Measurements from ENCODE around the gene DUS2.
"Not testable (repeated sequence)": the region's sequence is repeated elsewhere in the genome, so short reads cannot be mapped to it uniquely, and the experiment has no call there.

Gene DUS2

GRCh38 chr16:67998779-67999688 lies 24.1 kb upstream of the DUS2 start, which contains the start of gene DPEP2:
DPEP2 (minus strand) TSS chr16:67999484; CDS start chr16:67993212, 6,272 bp downstream.
- not testable (repeated sequence) for DNase-seq (ENCODE audit: low spot score)

- DNase-seq (ENCODE audit: low spot score) = no peak
Observed at GRCh38 chr16:67999985-68000384, 23.1 kb upstream of the DUS2 start.

DNA sequence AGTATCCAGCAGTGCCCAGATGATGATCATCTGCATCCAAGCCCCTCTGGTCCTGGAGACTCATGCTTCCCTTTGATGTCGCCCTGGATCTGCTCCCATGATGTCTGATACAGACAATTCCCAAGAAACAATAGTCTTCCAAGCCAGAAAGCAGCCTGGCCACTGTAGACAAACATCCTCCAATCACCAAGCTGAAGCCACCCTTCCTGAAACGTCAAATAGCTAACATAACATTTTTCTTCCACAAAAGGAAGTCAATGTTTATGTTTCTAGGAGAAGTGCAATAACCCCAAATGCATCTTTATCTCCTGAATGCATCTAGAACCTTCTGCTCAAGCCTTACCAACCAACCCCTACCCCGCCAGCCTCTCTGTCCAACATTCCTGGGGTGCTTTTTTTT lies 22.6 kb upstream of the DUS2 start:
- no peak for DNase-seq (ENCODE audit: low spot score)

- DNase-seq (ENCODE audit: low spot score) = no peak
Observed at GRCh38 chr16:68003031-68003430, 20.1 kb upstream of the DUS2 start.

DNA sequence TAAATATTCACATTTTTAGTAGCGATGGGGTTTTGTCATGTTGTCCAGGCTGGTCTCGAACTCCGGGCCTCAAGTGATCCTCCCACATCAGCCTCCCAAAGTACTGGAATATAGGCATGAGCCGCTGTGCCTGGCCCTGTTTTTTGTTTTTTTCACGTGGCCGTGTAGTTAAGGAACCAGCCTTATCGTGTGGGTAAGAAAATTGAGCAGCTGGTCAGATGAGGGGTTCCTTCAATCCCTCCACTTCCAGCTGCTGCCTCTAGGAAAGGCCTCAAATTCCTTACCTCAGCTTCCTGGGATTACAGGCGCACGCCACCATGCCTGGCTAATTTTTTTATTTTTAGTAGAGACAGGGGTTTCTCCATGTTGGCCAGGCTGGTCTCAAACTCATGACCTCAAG lies 17.9 kb upstream of the DUS2 start:
- no peak for DNase-seq (ENCODE audit: low spot score)

DNA sequence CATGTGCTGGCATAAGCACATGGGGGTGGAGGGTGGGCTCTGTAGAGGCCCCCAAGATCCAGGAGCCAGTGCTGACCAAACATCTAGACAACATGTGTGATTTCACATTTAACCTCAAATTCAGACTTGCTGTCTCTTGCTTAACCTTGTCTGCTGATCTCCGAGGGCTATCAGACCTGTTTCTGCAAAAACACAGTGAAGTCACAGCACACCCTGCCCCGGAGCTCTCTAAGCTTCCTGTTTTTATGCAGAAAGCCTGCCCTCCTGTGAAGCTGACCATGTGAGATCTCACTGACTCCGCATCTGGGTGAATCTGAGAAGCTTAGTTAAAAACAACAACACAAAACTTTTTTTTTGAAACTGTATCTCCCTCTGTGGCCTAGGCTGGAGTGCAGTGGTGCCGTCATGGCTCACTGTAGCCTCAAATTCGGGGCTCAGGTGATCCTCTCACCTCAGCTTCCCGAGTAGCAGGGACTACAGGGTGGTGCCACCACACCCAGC lies 17.2 kb upstream of the DUS2 start:
- DNase-seq (ENCODE audit: low spot score) = no peak

- no peak for DNase-seq (ENCODE audit: low spot score)
Observed at GRCh38 chr16:68009157-68009735, 13.8 kb upstream of the DUS2 start.

GRCh38 chr16:68009872-68010271 lies 13.2 kb upstream of the DUS2 start:
- DNase-seq (ENCODE audit: low spot score) = not testable (repeated sequence)

DNA sequence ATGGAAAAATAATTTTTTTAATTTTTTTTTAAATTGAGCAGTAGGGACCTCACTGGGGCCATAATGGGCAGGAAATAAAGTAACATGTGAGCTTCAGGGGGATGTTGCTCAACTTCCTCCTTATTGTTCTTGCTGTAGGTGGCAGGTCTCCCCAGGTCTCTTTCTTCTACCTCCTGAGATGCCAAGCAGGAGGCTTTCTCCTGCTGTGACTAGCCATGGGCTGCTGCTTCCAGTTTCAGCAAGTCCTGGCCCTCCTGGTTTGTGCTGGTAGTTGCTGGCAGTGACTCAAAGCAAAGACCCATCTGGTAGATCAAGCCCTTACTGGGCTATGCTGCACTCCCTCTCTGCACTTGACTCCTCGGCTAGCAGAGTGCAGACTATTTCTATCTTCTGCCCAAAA lies 9.6 kb upstream of the DUS2 start:
- no peak for DNase-seq (ENCODE audit: low spot score)

GRCh38 chr16:68015681-68016080 lies 7.4 kb upstream of the DUS2 start, which contains the start of gene DPEP2NB:
DPEP2NB (minus strand) TSS chr16:68015911; CDS start chr16:68015770, 141 bp downstream.
- no peak for DNase-seq (ENCODE audit: low spot score)

DNA sequence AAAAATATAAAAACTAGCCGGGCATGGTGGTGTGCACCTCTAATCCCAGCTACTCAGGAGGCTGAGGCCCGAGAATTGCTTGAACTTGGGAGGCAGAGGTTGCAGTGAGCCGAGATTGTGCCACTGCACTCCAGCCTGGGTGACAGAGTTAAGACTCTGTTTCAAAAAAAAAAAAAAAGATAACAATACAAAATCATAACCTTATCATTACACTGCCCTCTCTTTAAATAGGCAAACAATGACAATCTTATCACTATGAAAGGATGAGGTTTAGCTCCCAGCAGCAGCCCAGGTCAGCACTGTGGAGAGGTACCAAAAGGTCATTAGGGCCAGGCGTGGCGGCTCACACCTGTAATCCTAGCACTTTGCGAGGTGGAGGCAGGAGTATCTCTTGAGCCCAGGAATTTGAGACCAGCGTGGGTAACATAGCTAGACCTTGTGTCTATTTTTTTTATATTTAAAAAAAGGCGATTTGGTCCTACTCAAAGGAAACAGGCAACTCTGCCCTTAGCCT lies 3.9 kb upstream of the DUS2 start:
- no peak for DNase-seq (ENCODE audit: low spot score)

DNA sequence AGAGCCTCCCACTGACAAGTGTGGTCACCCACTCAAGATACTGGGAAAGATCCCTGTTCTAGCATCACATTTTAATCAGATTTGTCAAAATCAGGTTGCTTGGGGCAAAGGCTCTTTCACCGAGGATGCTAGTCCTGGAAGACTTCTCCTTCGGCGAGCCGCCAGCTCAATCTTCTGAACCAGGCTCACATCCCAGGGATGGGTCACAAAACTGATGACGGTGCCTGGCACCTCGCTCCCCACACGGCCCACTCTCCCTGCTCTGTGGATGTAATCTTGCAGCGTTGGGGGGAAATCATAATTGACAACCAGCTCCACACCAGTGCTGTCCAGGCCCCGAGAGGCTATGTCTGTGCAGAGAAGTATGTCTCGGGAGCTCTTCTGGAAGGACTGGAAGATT lies 1.6 kb upstream of the DUS2 start:
- no peak for DNase-seq (ENCODE audit: low spot score)

DNA sequence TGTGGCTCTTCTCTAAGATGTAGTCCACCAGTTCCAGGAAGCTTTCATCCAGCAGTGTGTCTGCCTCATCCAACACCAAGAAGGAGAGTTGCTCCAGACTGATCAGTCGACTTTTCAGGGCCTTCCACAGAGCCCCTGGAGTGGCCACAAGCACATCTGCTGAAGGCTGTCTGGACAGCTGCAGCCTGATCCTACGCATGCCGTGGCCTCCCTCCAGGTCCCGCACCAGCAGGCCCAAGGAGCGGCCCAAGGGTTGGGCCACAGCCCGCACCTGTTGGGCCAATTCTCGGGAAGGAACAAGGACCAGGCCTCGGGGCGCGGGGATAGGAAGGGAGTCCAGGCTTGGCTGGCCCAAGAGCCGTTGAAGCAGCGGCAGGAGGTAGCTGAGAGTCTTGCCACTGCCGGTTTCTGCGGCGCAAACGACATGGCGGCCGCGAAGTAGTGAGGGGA lies 781 bp upstream of the DUS2 start:
- no peak for DNase-seq (ENCODE audit: low spot score)

GRCh38 chr16:68028996-68029395 lies 5.9 kb downstream of the DUS2 start:
- DNase-seq (ENCODE audit: low spot score) = no peak

GRCh38 chr16:68030108-68030507 lies 7.0 kb downstream of the DUS2 start:
- not testable (repeated sequence) for DNase-seq (ENCODE audit: low spot score)

DNA sequence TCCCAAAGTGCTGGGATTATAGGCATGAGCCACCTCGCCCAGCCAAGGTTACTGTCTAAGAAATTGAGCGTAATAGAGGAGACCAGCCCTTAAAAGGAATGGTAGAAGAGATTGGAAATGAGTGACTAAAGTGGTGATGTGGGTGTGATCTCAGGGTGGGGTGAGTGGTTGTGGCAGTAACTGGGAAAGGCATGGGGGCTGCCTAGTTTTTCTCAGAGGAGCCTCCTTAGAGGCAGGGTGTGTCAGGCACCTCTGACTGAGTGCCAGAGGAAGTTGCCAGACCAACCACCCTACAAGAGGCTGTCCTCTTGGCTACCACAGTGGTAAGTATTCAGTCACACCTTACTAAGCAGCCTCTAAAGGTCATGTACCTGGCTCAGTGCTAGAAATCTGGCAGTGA lies 8.9 kb downstream of the DUS2 start:
- DNase-seq (ENCODE audit: low spot score) = no peak

GRCh38 chr16:68033101-68033500 lies 10.0 kb downstream of the DUS2 start:
- no peak for DNase-seq (ENCODE audit: low spot score)

DNA sequence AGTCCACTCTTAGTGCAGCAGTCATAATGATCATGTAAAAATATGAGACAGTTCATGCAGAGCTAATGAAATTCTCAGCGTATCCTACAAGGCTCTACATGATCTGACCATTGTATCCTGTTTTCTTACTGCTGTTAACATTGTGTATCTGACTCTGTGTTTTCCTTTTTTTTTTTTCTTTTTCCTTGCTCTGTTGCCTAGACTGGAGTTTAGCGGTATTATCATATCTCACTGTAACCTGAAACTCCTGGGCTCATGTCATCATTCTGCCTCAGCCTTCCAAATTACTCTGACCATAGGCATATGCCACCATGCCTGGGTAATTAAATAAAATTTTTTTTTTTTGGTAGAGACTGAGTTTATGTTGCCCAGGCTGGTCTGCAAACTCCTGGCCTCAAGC lies 12.1 kb downstream of the DUS2 start:
- no peak for DNase-seq (ENCODE audit: low spot score)

- DNase-seq (ENCODE audit: low spot score) = no peak
Observed at GRCh38 chr16:68037841-68038597, 14.9 kb downstream of the DUS2 start.

DNA sequence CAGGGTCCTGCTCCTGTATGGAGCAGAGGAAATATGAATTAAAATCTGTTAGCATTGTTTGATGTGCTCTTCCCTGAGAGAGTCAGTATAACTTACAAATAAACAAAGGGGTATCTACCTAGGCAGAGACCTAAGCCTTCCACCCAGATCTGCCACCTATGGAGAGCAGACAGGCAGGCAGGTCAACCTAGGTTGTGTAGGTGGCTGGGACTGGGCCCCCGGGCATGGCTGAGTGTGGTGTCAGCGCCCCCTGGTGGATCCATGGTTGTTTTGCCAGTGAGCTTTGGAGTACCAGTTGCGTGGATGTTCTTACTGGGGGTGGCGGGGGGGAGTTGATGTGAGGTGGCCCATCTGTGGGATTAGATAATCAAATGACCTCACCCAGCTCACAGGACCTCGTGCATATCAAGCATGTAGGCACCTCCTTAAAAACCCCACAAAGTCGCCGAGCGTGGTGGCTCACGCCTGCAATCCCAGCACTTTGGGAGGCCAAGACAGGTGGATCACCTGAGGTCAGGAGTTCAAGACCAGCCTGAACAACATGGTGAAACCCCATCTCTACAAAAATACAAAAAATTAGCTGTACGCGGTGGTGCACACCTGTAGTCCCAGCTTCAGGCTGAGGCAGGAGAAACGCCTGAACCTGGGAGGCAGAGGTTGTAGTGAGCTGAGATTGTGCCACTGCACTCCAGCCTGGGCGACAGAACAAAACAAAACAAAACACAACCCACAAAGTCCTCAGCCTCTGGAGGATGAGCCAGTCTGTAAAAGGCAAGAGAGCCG lies 17.6 kb downstream of the DUS2 start:
- peak; percentile 50 for DNase-seq (ENCODE audit: low spot score)

- DNase-seq (ENCODE audit: low spot score) = no peak
Observed at GRCh38 chr16:68041783-68042182, 18.7 kb downstream of the DUS2 start.
